ENCODE data around the gene DEPDC5.

DNA sequence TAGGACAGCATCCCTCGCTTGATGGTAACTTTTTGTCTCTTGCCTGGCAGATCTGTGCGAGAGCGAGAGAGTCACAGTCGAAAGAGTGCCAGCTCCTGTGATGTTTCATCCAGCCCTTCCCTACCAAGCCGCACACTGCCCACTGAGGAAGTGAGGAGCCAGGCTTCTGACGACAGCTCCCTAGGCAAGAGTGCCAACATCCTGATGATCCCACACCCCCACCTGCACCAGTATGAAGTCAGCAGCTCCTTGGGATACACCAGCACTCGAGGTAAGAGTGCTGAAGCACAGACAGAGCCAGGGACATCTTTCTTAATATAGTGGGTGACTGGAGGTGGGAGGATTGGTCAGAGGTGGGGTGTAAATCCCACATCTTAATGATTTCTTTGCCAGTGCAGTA, 61.1 kb downstream of the DEPDC5 start:
- TF ChIP-seq, protein P1, sequence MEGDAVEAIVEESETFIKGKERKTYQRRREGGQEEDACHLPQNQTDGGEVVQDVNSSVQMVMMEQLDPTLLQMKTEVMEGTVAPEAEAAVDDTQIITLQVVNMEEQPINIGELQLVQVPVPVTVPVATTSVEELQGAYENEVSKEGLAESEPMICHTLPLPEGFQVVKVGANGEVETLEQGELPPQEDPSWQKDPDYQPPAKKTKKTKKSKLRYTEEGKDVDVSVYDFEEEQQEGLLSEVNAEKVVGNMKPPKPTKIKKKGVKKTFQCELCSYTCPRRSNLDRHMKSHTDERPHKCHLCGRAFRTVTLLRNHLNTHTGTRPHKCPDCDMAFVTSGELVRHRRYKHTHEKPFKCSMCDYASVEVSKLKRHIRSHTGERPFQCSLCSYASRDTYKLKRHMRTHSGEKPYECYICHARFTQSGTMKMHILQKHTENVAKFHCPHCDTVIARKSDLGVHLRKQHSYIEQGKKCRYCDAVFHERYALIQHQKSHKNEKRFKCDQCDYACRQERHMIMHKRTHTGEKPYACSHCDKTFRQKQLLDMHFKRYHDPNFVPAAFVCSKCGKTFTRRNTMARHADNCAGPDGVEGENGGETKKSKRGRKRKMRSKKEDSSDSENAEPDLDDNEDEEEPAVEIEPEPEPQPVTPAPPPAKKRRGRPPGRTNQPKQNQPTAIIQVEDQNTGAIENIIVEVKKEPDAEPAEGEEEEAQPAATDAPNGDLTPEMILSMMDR (IDR thresholded peaks at IDR 0.05): no peak
- TF ChIP-seq POLR2A (IDR thresholded peaks at IDR 0.05): no peak
